Activated CD4-positive, alpha-beta T cell treated with anti-CD3 and anti-CD28 coated beads, Interleukin-2, amount 50 U/mL, for 48 hours (primary cell): ENCODE measurements around the gene KMT2E.

Source experiments
- DNase-seq, 2 experiments: peaks; one replicate each; pipeline ENCODE4 v3.0.0-alpha.2; 2020

Gene KMT2E

GRCh38 chr7:105131033-105131656, 117.1 kb downstream of the KMT2E start:
- DNase-seq: no peak

- DNase-seq: no peak
These were observed 117.9 kb downstream of the KMT2E start for GRCh38 chr7:105131890-105132289.

- no peak for DNase-seq
These were observed 118.3 kb downstream of the KMT2E start for GRCh38 chr7:105132335-105132734.

GRCh38 chr7:105132835-105133234, 118.8 kb downstream of the KMT2E start:
- DNase-seq: no peak

GRCh38 chr7:105133358-105133757, 119.4 kb downstream of the KMT2E start:
- DNase-seq: no peak

- DNase-seq: no peak
These were observed 120.1 kb downstream of the KMT2E start for GRCh38 chr7:105133986-105134655.

- DNase-seq: no peak
These were observed 122.2 kb downstream of the KMT2E start for GRCh38 chr7:105136221-105136620.

- no peak for DNase-seq
These were observed 123.9 kb downstream of the KMT2E start for GRCh38 chr7:105137898-105138297.

- DNase-seq: no peak
These were observed 125.4 kb downstream of the KMT2E start for GRCh38 chr7:105139381-105139780.

GRCh38 chr7:105141068-105141467, 127.1 kb downstream of the KMT2E start:
- DNase-seq: no peak

GRCh38 chr7:105149827-105150226, 135.8 kb downstream of the KMT2E start:
- no peak for DNase-seq

- no peak for DNase-seq
These were observed 137.1 kb downstream of the KMT2E start for GRCh38 chr7:105151152-105151551.

- DNase-seq: no peak
These were observed 139.5 kb downstream of the KMT2E start for GRCh38 chr7:105153531-105153930.

- no peak for DNase-seq
These were observed 140.1 kb downstream of the KMT2E start for GRCh38 chr7:105154084-105154483.

GRCh38 chr7:105156731-105157130, 142.7 kb downstream of the KMT2E start:
- DNase-seq: no peak

- no peak for DNase-seq
These were observed 143.3 kb downstream of the KMT2E start for GRCh38 chr7:105157278-105157677.

- no peak for DNase-seq
These were observed 147.4 kb downstream of the KMT2E start for GRCh38 chr7:105161366-105161765.
